HEK293 (cell line): Measurements from ENCODE around the gene GP1BB.
A peak's percentile ranks its signal among the peaks of the same experiment; 100 is the strongest.

Experiments
- CTCF ChIA-PET: fragments of 350-600 bp; formaldehyde crosslinking; extraction: SDS; loops from one replicate; lab custom pipeline; 2021; ENCODE audit warnings: antibody characterized with exemption; lab: Yijun Ruan, JAX
- POLR2A ChIA-PET: fragments of 300-600 bp; formaldehyde crosslinking; extraction: SDS; loops from one replicate; lab custom pipeline; 2020; ENCODE audit warnings: antibody characterized with exemption, inconsistent platforms; lab: Yijun Ruan, JAX
- H3K27ac ChIP-seq: fragments of 200-500 bp; sonication (Bioruptor generic); 2 replicates; pipeline ENCODE4 v1.5.1; 2014; ENCODE audit warnings: low read depth, low read length, control low read depth, inconsistent platforms; ENCODE audit errors: extremely low read depth
- H3K36me3 ChIP-seq, 2 experiments: fragments of 200-500 bp in 1 of 2; sonication (Bioruptor generic) in 1 of 2; 1 replicate in 1 of 2; 2 replicates in 1 of 2; pipeline ENCODE4 v1.5.1; 2014 to 2017; ENCODE audit warnings: inconsistent platforms in 2 of 2, low read length in 2 of 2; ENCODE audit not compliant: control insufficient read depth in 2 of 2, insufficient read depth in 1 of 2
- H3K4me1 ChIP-seq: fragments of 200-500 bp; sonication (Bioruptor generic); 2 replicates; pipeline ENCODE4 v1.5.1; 2014; ENCODE audit warnings: mild to moderate bottlenecking, low read length, inconsistent platforms; ENCODE audit not compliant: control insufficient read depth, insufficient read depth
- H3K4me3 ChIP-seq: 2 replicates; pipeline ENCODE4 v1.5.1; 2011; ENCODE audit warnings: low read depth, mild to moderate bottlenecking, control low read depth, low read length, moderate library complexity
- H3K9me3 ChIP-seq: fragments of 200-500 bp; sonication (Bioruptor generic); 2 replicates; pipeline ENCODE4 v1.5.1; 2014; ENCODE audit warnings: low read depth, low read length, inconsistent platforms; ENCODE audit not compliant: control insufficient read depth, insufficient read depth
- BCL11B ChIP-seq: fragments of 450-650 bp; formaldehyde crosslinking; IDR thresholded peaks from 2 replicates; pipeline ENCODE4 v1.5.1; 2016; ENCODE audit warnings: low read depth, missing biosample characterization, missing genetic modification characterization
- HOXD13 ChIP-seq: sonication (generic); formaldehyde crosslinking; IDR thresholded peaks from 2 replicates; pipeline ENCODE4 v1.8.0; 2022; ENCODE audit warnings: missing genetic modification reagents, borderline replicate concordance
- KLF1 ChIP-seq: fragments of 450-650 bp; formaldehyde crosslinking; IDR thresholded peaks from 2 replicates; pipeline ENCODE4 v1.5.1; 2016; ENCODE audit warnings: missing biosample characterization, missing genetic modification characterization
- KLF7 ChIP-seq: fragments of 450-650 bp; formaldehyde crosslinking; IDR thresholded peaks from 2 replicates; pipeline ENCODE4 v1.5.1; 2016; ENCODE audit warnings: missing biosample characterization, missing genetic modification characterization, borderline replicate concordance
- PRDM1 ChIP-seq: fragments of 450-650 bp; formaldehyde crosslinking; IDR thresholded peaks from 2 replicates; pipeline ENCODE4; 2016; ENCODE audit warnings: missing biosample characterization, missing genetic modification characterization
- REPIN1 ChIP-seq: fragments of 450-650 bp; formaldehyde crosslinking; IDR thresholded peaks from 2 replicates; pipeline ENCODE4 v1.5.1; 2017; ENCODE audit warnings: missing biosample characterization, missing genetic modification characterization, low read depth
- ZFP37 ChIP-seq: fragments of 450-650 bp; formaldehyde crosslinking; IDR thresholded peaks from 2 replicates; pipeline ENCODE4 v1.5.1; 2016; ENCODE audit warnings: missing biosample characterization, missing genetic modification characterization
- ZNF121 ChIP-seq: fragments of 450-650 bp; formaldehyde crosslinking; IDR thresholded peaks from 2 replicates; pipeline ENCODE4 v1.5.1; 2016; ENCODE audit warnings: missing biosample characterization, missing genetic modification characterization
- ZNF133 ChIP-seq: fragments of 450-650 bp; formaldehyde crosslinking; IDR thresholded peaks from 2 replicates; pipeline ENCODE4 v1.5.1; 2016; ENCODE audit warnings: missing biosample characterization, missing genetic modification characterization
- ZNF174 ChIP-seq: fragments of 450-650 bp; formaldehyde crosslinking; IDR thresholded peaks from 2 replicates; pipeline ENCODE4 v1.5.0; 2017; ENCODE audit warnings: missing biosample characterization, mild to moderate bottlenecking, missing genetic modification characterization
- ZNF341 ChIP-seq: fragments of 450-650 bp; formaldehyde crosslinking; IDR thresholded peaks from 2 replicates; pipeline ENCODE4; 2016; ENCODE audit warnings: low read depth, missing biosample characterization, missing genetic modification characterization
- ZNF404 ChIP-seq: fragments of 450-650 bp; formaldehyde crosslinking; IDR thresholded peaks from 2 replicates; pipeline ENCODE4 v1.5.1; 2017; ENCODE audit warnings: missing biosample characterization, missing genetic modification characterization
- ZNF654 ChIP-seq: fragments of 450-650 bp; formaldehyde crosslinking; IDR thresholded peaks from 2 replicates; pipeline ENCODE4 v1.5.1; 2016; ENCODE audit warnings: low read depth, missing biosample characterization, missing genetic modification characterization
- ZNF843 ChIP-seq: fragments of 450-650 bp; formaldehyde crosslinking; IDR thresholded peaks from 2 replicates; pipeline ENCODE4 v1.5.1; 2016; ENCODE audit warnings: missing biosample characterization, missing genetic modification characterization
- ZXDB ChIP-seq: fragments of 450-650 bp; formaldehyde crosslinking; IDR thresholded peaks from 2 replicates; pipeline ENCODE4 v1.5.1; 2016; ENCODE audit warnings: missing biosample characterization, missing genetic modification characterization
- TF ChIP-seq, protein P1 (sequence below): fragments of 450-650 bp; formaldehyde crosslinking; IDR thresholded peaks from 2 replicates; pipeline ENCODE4 v1.5.1; 2016; ENCODE audit warnings: missing biosample characterization, missing genetic modification characterization
- TF ChIP-seq, protein P2 (sequence below): fragments of 450-650 bp; formaldehyde crosslinking; IDR thresholded peaks from 2 replicates; pipeline ENCODE4 v1.5.1; 2016; ENCODE audit warnings: missing biosample characterization, missing genetic modification characterization
- TF ChIP-seq, protein P3 (sequence below): fragments of 450-650 bp; formaldehyde crosslinking; IDR thresholded peaks from 2 replicates; pipeline ENCODE4 v1.5.1; 2017; ENCODE audit warnings: missing biosample characterization, missing genetic modification characterization
- TF ChIP-seq, protein P4 (sequence below): fragments of 450-650 bp; IDR thresholded peaks from 2 replicates; pipeline ENCODE4 v1.5.1; 2018; ENCODE audit warnings: missing biosample characterization, mild to moderate bottlenecking, missing genetic modification characterization
- TF ChIP-seq, protein P5 (sequence below): fragments of 450-650 bp; formaldehyde crosslinking; IDR thresholded peaks from 2 replicates; pipeline ENCODE4 v1.5.1; 2017; ENCODE audit warnings: missing biosample characterization, missing genetic modification characterization
- TF ChIP-seq, protein P6 (sequence below): fragments of 450-650 bp; formaldehyde crosslinking; IDR thresholded peaks from 2 replicates; pipeline ENCODE4 v1.5.1; 2016; ENCODE audit warnings: missing biosample characterization, missing genetic modification characterization, low read depth

GP1BB gene

DNA sequence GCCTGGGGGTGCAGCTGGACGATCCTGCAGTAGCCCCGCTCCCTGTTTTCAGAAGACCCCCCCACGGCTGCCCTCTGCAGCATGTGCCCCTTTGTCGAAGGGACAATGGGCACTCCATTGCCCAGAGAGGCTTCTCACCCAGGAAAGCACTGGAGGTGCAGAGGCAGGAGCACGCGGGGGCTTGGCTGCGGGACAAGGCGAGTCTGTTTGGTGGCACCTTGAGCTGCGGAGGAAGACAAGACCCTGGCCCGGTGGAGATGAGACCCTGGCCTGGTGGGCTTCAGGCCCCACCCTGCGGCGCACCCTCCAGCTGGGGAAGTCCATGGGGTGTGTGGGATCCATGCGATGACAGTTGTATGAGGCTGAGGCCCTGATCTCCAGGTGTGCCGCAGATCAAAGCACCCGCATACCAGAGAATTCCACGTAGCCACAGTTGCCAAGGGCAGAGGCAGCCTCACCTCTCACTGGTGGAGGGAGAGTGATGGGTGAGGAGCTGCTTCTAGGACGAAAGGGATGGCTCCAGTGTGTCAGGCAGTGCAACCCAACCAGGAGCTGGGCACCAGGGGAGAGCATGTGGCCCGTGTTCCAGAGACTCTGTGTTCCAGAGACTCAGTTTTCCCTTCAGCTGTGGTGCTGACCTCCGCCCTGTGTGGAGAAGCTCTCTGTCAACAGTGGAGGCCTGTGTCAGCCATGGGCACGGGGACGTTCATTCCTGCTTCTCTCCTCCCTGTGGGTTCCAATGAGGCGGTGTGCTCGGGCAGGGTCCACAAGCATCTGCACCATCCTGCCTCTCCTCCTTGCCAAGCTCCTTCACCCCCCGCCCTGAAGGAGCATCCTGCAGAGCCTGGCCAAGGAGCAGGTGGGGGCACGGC lies 47.2 kb downstream of the GP1BB start:
- POLR2A ChIA-PET: interaction anchor here (0.9 to 1.3 kb wide), 2 partner anchors 14 to 15 kb away, joined by 3 read pairs; no protein-coding TSS in a partner anchor
- CTCF ChIA-PET: interaction anchor here (0.6 to 1.8 kb wide), 4 partner anchors 40 to 349 kb away, joined by 3 to 9 read pairs (median 4); no protein-coding TSS in a partner anchor
- no peak for TF ChIP-seq BCL11B (tag by site-specific recombination)
- no peak for TF ChIP-seq REPIN1 (tag by site-specific recombination)
- TF ChIP-seq, protein P1, sequence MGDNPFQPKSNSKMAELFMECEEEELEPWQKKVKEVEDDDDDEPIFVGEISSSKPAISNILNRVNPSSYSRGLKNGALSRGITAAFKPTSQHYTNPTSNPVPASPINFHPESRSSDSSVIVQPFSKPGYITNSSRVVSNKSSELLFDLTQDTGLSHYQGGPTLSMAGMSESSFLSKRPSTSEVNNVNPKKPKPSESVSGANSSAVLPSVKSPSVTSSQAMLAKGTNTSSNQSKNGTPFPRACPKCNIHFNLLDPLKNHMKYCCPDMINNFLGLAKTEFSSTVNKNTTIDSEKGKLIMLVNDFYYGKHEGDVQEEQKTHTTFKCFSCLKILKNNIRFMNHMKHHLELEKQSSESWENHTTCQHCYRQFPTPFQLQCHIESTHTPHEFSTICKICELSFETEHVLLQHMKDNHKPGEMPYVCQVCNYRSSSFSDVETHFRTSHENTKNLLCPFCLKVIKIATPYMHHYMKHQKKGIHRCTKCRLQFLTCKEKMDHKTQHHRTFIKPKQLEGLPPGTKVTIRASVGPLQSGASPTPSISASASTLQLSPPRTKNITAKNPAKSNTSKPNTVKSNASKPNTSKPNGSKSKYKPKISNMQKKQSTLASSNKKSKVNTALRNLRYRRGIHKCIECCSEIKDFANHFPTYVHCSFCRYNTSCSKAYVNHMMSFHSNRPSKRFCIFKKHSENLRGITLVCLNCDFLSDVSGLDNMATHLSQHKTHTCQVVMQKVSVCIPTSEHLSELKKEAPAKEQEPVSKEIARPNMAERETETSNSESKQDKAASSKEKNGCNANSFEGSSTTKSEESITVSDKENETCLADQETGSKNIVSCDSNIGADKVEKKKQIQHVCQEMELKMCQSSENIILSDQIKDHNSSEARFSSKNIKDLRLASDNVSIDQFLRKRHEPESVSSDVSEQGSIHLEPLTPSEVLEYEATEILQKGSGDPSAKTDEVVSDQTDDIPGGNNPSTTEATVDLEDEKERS: no peak
- no peak for TF ChIP-seq KLF1
- TF ChIP-seq KLF7 (tag by site-specific recombination): no peak
- TF ChIP-seq ZNF133: no peak
- no peak for TF ChIP-seq ZXDB (tag by site-specific recombination)
- TF ChIP-seq, protein P2, sequence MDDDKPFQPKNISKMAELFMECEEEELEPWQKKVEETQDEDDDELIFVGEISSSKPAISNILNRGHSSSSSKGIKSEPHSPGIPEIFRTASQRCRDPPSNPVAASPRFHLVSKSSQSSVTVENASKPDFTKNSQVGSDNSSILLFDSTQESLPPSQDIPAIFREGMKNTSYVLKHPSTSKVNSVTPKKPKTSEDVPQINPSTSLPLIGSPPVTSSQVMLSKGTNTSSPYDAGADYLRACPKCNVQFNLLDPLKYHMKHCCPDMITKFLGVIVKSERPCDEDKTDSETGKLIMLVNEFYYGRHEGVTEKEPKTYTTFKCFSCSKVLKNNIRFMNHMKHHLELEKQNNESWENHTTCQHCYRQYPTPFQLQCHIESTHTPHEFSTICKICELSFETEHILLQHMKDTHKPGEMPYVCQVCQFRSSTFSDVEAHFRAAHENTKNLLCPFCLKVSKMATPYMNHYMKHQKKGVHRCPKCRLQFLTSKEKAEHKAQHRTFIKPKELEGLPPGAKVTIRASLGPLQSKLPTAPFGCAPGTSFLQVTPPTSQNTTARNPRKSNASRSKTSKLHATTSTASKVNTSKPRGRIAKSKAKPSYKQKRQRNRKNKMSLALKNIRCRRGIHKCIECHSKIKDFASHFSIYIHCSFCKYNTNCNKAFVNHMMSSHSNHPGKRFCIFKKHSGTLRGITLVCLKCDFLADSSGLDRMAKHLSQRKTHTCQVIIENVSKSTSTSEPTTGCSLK (tag by site-specific recombination): no peak
- no peak for TF ChIP-seq ZNF174 (tag by site-specific recombination)
- TF ChIP-seq, protein P3, sequence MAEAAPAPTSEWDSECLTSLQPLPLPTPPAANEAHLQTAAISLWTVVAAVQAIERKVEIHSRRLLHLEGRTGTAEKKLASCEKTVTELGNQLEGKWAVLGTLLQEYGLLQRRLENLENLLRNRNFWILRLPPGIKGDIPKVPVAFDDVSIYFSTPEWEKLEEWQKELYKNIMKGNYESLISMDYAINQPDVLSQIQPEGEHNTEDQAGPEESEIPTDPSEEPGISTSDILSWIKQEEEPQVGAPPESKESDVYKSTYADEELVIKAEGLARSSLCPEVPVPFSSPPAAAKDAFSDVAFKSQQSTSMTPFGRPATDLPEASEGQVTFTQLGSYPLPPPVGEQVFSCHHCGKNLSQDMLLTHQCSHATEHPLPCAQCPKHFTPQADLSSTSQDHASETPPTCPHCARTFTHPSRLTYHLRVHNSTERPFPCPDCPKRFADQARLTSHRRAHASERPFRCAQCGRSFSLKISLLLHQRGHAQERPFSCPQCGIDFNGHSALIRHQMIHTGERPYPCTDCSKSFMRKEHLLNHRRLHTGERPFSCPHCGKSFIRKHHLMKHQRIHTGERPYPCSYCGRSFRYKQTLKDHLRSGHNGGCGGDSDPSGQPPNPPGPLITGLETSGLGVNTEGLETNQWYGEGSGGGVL (tag by site-specific recombination): no peak
- TF ChIP-seq, protein P4, sequence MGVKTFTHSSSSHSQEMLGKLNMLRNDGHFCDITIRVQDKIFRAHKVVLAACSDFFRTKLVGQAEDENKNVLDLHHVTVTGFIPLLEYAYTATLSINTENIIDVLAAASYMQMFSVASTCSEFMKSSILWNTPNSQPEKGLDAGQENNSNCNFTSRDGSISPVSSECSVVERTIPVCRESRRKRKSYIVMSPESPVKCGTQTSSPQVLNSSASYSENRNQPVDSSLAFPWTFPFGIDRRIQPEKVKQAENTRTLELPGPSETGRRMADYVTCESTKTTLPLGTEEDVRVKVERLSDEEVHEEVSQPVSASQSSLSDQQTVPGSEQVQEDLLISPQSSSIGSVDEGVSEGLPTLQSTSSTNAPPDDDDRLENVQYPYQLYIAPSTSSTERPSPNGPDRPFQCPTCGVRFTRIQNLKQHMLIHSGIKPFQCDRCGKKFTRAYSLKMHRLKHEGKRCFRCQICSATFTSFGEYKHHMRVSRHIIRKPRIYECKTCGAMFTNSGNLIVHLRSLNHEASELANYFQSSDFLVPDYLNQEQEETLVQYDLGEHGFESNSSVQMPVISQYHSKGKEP (tag by site-specific recombination): no peak
- no peak for TF ChIP-seq ZNF404 (tag by site-specific recombination)
- no peak for TF ChIP-seq ZFP37 (tag by site-specific recombination)
- H3K36me3 ChIP-seq: peaks cover 0 to 48% of the 10 kb centered on the region in 2 experiments; a peak in 1 of 3 replicates
- no peak overlapping the region for H3K4me3 ChIP-seq
- no peaks in the 10 kb centered on the region for H3K4me1 ChIP-seq
- H3K27ac ChIP-seq: no peak overlapping the region
- H3K9me3 ChIP-seq: no peaks in the 10 kb centered on the region

DNA sequence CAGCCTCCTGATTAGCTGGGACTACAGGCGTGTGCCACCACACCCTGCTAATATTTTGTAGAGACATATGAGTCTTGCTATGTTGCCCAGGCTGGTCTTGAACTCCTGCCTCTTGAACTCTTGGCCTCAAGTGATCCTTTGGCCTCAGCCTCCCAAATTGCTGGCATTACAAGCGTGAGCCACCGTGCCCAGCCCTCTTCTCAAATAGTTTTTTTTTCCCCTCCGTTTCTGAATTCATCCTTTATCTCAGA lies 49.0 kb downstream of the GP1BB start:
- TF ChIP-seq ZNF843 (tag by site-specific recombination): no peak
- TF ChIP-seq PRDM1 (tag by site-specific recombination): no peak
- TF ChIP-seq, protein P5, sequence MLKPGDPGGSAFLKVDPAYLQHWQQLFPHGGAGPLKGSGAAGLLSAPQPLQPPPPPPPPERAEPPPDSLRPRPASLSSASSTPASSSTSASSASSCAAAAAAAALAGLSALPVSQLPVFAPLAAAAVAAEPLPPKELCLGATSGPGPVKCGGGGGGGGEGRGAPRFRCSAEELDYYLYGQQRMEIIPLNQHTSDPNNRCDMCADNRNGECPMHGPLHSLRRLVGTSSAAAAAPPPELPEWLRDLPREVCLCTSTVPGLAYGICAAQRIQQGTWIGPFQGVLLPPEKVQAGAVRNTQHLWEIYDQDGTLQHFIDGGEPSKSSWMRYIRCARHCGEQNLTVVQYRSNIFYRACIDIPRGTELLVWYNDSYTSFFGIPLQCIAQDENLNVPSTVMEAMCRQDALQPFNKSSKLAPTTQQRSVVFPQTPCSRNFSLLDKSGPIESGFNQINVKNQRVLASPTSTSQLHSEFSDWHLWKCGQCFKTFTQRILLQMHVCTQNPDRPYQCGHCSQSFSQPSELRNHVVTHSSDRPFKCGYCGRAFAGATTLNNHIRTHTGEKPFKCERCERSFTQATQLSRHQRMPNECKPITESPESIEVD (tag by site-specific recombination): no peak
- TF ChIP-seq ZNF341 (tag by site-specific recombination): no peak
- TF ChIP-seq HOXD13 (CRISPR knock-in tag): no peak
- TF ChIP-seq, protein P6, sequence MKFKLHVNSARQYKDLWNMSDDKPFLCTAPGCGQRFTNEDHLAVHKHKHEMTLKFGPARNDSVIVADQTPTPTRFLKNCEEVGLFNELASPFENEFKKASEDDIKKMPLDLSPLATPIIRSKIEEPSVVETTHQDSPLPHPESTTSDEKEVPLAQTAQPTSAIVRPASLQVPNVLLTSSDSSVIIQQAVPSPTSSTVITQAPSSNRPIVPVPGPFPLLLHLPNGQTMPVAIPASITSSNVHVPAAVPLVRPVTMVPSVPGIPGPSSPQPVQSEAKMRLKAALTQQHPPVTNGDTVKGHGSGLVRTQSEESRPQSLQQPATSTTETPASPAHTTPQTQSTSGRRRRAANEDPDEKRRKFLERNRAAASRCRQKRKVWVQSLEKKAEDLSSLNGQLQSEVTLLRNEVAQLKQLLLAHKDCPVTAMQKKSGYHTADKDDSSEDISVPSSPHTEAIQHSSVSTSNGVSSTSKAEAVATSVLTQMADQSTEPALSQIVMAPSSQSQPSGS: no peak
- peak; percentile 38; the same call in 1 of the 2 replicates for TF ChIP-seq ZNF121 (tag by site-specific recombination)
- TF ChIP-seq ZNF654 (tag by site-specific recombination): no peak
- TF ChIP-seq, all 188 proteins: peak for 1
- Histone ChIP-seq H3K27ac (no peak overlapping the region), H3K36me3 (peaks cover 0 to 34% of the 10 kb centered on the region in 2 experiments; a peak in 1 of 3 replicates), H3K4me1 (no peaks in the 10 kb centered on the region), H3K4me3 (no peak overlapping the region), H3K9me3 (no peaks in the 10 kb centered on the region)
- CTCF ChIA-PET: interaction anchor here (1.2 to 2.5 kb wide), 3 partner anchors 16 to 42 kb away, joined by 3 to 20 read pairs (median 3); no protein-coding TSS in a partner anchor
- POLR2A ChIA-PET: no interaction called here
